ENCODE measurements around the gene NPTN. TPM values are rescaled to one million over a fixed set of nuclear protein-coding genes. Genes with fewer than 3 reads are reported as not detected.

NPTN gene
- total and polyA plus RNA-seq, 2 experiments from 2014 or later: 56.3 to 113 TPM

GRCh38 chr15:73583544-73583943 is 49.6 kb downstream of the NPTN start (continued):
- TF ChIP-seq ZNF462 (CRISPR knock-in tag; IDR thresholded peaks at IDR 0.05) (no peak), NANOG (IDR thresholded peaks at IDR 0.05; ENCODE audit: borderline replicate concordance) (no peak), CREB1 (CRISPR knock-in tag; IDR thresholded peaks at IDR 0.05; ENCODE audit: low read depth) (no peak), ETS1 (IDR thresholded peaks at IDR 0.05) (no peak)

- H3K36me3 Mint-ChIP-seq (ENCODE audit: low read depth): peaks cover 48% of the 10 kb centered on the region
- Histone ChIP-seq H3K27ac (ENCODE audit: low read depth) (no peak overlapping the region), H3K27me3 (ENCODE audit: insufficient read depth) (no peaks in the 10 kb centered on the region), H3K4me3 (no peak overlapping the region), H3K4me1 (ENCODE audit: insufficient read depth) (no peaks in the 10 kb centered on the region), H3K9me2 (ENCODE audit: insufficient read depth) (no peaks in the 10 kb centered on the region), H3F3A (replicated peaks; ENCODE audit: low read depth) (0 out of 2 replicates have a peak, but pooled peaks cover 2% of the 10 kb centered on the region), H3K36me3 (ENCODE audit: insufficient read depth) (peaks cover 24% of the 10 kb centered on the region), H3K4me2 (no peak overlapping the region), H2AFZ (no peak overlapping the region), H4K20me1 (replicated peaks; ENCODE audit: insufficient read depth) (no peaks in the 10 kb centered on the region; the same call in 1 of the 2 replicates), H3K79me2 (replicated peaks; ENCODE audit: insufficient read depth) (no peaks in the 10 kb centered on the region; the same call in 1 of the 2 replicates)
- H3K9me3 Mint-ChIP-seq: no peaks in the 10 kb centered on the region
- peak overlapping the region; percentile 80; the same call in 1 of the 2 replicates for H3K27ac Mint-ChIP-seq
- ATAC-seq (no peak), DNase-seq (ENCODE audit: low spot score) (no peak)
- H3K4me3 Mint-ChIP-seq: no peak overlapping the region
- H3K27me3 Mint-ChIP-seq (ENCODE audit: insufficient read depth, low read depth, poor library complexity): no peaks in the 10 kb centered on the region
- peaks cover 5% of the 10 kb centered on the region; the same call in 2 of the 3 replicates for H3K4me1 Mint-ChIP-seq
- TF ChIP-seq NANOG (IDR thresholded peaks at IDR 0.05; ENCODE audit: borderline replicate concordance): no peak
- TF ChIP-seq POLR2AphosphoS5 (IDR thresholded peaks at IDR 0.05; ENCODE audit: low read depth): no peak
- TF ChIP-seq EZH2 (IDR thresholded peaks at IDR 0.05; ENCODE audit: low read depth, unreplicated experiment): no peak
- TF ChIP-seq CREB1 (CRISPR knock-in tag; IDR thresholded peaks at IDR 0.05; ENCODE audit: low read depth): no peak
- TF ChIP-seq REST (IDR thresholded peaks at IDR 0.05; ENCODE audit: unreplicated experiment): no peak
- no peak for TF ChIP-seq STAT1 (IDR thresholded peaks at IDR 0.05; ENCODE audit: unreplicated experiment)
Measured at GRCh38 chr15:73582851-73583379, 50.3 kb downstream of the NPTN start.

All from GM23338 (cell line).